Measurements from ENCODE around the gene NDUFS1. TPM values are rescaled to one million over a fixed set of nuclear protein-coding genes. Genes with fewer than 3 reads are reported as not detected.

The NDUFS1 gene
- total and polyA plus RNA-seq, 10 of the 15 experiments (the other 5 are each of a cell fraction or from before 2014, with no cell fraction given) = 62.6 to 108 (median 90.4) TPM

DNA sequence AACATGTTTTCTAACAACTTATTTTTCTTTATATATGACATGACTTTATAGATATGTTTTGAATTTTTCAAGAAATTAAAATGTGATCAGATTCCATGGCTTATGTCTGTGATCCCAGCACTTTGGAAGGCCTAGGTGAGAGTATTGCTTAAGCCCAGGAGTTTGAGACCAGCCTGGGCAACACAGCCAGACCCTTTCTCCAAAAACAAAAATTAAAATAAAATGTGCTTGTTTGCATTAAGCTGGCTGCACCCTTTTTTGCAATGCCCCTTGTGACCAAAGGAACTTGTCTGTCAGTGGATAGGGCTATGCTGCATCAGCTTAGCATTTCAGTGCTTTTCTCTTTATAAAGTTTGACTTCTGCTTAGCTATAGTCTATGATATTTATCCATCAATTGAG, 71.0 kb downstream of the NDUFS1 start (continued):
- TF ChIP-seq, protein P1, sequence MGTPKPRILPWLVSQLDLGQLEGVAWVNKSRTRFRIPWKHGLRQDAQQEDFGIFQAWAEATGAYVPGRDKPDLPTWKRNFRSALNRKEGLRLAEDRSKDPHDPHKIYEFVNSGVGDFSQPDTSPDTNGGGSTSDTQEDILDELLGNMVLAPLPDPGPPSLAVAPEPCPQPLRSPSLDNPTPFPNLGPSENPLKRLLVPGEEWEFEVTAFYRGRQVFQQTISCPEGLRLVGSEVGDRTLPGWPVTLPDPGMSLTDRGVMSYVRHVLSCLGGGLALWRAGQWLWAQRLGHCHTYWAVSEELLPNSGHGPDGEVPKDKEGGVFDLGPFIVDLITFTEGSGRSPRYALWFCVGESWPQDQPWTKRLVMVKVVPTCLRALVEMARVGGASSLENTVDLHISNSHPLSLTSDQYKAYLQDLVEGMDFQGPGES (IDR thresholded peaks at IDR 0.05) = no peak

DNA sequence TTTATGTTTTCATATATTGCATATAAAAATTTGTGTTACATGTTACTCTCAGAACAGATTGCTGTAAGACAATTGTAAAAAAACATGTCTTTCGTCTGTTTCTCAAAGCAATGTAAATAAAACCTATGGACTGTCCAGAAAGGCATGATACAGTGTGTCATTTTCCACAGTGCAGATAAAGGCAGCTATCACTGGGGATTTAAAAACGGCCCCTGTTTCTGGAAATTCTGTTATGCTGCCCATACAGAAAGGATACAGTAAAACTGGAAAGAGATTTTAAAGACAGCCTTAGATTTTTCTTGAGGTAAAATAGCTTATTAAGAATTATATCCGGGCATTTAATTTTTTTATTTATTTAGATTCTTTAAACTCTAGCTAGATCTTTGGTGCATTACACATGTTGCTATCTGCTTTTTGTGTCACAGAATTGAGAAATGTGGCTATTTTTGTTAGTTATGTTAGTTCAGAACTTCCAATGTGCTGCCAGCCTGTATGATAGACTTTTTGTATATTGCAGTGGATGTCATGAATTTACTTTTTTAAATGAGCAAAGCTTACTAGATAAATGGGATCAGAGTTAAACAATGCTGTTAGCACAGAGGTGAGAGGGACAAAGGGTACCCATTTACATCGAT, 72.4 kb downstream of the NDUFS1 start:
- BruUV-seq (replicated peaks) = no TSS peak
- SMC1A ChIA-PET (ENCODE audit: uncharacterized antibody, unreplicated experiment) = interaction anchor here (0.9 to 3.7 kb wide), 7 partner anchors 10 to 112 kb away, joined by 3 to 20 read pairs (median 4); no protein-coding TSS in a partner anchor
- Histone ChIP-seq H3K4me2 (ENCODE audit: control insufficient read depth, insufficient read depth) (peak overlapping the region; percentile 78), H4K20me1 (ENCODE audit: control insufficient read depth, insufficient read depth) (no peaks in the 10 kb centered on the region), H3K36me3 (ENCODE audit: control insufficient read depth in 2 of 2, insufficient read depth in 2 of 2, low read length in 1 of 2) (no peaks in the 10 kb centered on the region), H3K9ac (ENCODE audit: control insufficient read depth, insufficient read depth, low read length) (peak overlapping the region; percentile 98), H3K27me3 (replicated peaks in 1 of 2; ENCODE audit: control insufficient read depth in 2 of 2, insufficient read depth in 2 of 2, low read length in 1 of 2) (no peaks in the 10 kb centered on the region), H3K4me3 (peak overlapping the region; percentile 84), H3K4me1 (ENCODE audit: control insufficient read depth, insufficient read depth, low read length) (peaks cover 7% of the 10 kb centered on the region), H3K27ac (ENCODE audit: control insufficient read depth, insufficient read depth) (peak overlapping the region; percentile 97), H2AFZ (ENCODE audit: control insufficient read depth, low read depth, low read length) (peak overlapping the region; percentile 30), H3K79me2 (ENCODE audit: control insufficient read depth, insufficient read depth, low read length) (peaks cover 59% of the 10 kb centered on the region), H3K9me3 (replicated peaks; ENCODE audit: control insufficient read depth, insufficient read depth, low read length) (no peaks in the 10 kb centered on the region)
- intact Hi-C loops (cut with micrococcal nuclease; ENCODE audit: unreplicated experiment) (loop anchor here (1.0 kb wide), 1 partner anchor 72 kb away; the partner anchor contains the start of genes EEF1B2 and NDUFS1), in situ Hi-C loops (cut with MboI) (no loop called here)
- RAD21 ChIA-PET (ENCODE audit: unreplicated experiment) = interaction anchor here (0.5 to 1.6 kb wide), 4 partner anchors 9 to 1251 kb away, joined by 3 to 5 read pairs (median 4); no protein-coding TSS in a partner anchor
- DNase-seq (ENCODE audit: low read depth, low spot score) (no peak), ATAC-seq (peak; percentile 6; the same call in 1 of the 3 replicates), FAIRE-seq (peak; percentile 7)
- POLR2A ChIA-PET = interaction anchor here (0.9 to 2.9 kb wide), 3 partner anchors 10 to 380 kb away, joined by 3 to 14 read pairs (median 4); partner anchors contain the start of genes EEF1B2 and NDUFS1
- WGBS (ENCODE audit: insufficient coverage, insufficient replicate concordance, low lambda C conversion rate, missing lambda C conversion rate) = 13% methylated on average over 4 of the region's 4 CpGs
- CTCF ChIA-PET = interaction anchor here (1.0 to 1.2 kb wide), 4 partner anchors 9 to 81 kb away, joined by 3 to 6 read pairs (median 4); no protein-coding TSS in a partner anchor
- TF ChIP-seq, protein P2, sequence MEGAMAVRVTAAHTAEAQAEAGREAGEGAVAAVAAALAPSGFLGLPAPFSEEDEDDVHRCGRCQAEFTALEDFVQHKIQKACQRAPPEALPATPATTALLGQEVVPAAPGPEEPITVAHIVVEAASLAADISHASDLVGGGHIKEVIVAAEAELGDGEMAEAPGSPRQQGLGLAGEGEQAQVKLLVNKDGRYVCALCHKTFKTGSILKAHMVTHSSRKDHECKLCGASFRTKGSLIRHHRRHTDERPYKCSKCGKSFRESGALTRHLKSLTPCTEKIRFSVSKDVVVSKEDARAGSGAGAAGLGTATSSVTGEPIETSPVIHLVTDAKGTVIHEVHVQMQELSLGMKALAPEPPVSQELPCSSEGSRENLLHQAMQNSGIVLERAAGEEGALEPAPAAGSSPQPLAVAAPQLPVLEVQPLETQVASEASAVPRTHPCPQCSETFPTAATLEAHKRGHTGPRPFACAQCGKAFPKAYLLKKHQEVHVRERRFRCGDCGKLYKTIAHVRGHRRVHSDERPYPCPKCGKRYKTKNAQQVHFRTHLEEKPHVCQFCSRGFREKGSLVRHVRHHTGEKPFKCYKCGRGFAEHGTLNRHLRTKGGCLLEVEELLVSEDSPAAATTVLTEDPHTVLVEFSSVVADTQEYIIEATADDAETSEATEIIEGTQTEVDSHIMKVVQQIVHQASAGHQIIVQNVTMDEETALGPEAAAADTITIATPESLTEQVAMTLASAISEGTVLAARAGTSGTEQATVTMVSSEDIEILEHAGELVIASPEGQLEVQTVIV (IDR thresholded peaks at IDR 0.05; ENCODE audit: borderline replicate concordance, partially characterized antibody) = no peak
- TF ChIP-seq FOXK2 (IDR thresholded peaks at IDR 0.05) = no peak
- TF ChIP-seq, protein P3, sequence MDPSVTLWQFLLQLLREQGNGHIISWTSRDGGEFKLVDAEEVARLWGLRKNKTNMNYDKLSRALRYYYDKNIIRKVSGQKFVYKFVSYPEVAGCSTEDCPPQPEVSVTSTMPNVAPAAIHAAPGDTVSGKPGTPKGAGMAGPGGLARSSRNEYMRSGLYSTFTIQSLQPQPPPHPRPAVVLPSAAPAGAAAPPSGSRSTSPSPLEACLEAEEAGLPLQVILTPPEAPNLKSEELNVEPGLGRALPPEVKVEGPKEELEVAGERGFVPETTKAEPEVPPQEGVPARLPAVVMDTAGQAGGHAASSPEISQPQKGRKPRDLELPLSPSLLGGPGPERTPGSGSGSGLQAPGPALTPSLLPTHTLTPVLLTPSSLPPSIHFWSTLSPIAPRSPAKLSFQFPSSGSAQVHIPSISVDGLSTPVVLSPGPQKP (IDR thresholded peaks at IDR 0.05; ENCODE audit: low read depth, low read length) = no peak
- no peak for TF ChIP-seq IKZF1 (conservative IDR thresholded peaks at IDR 0.05)
- TF ChIP-seq PAX8 (IDR thresholded peaks at IDR 0.05) = no peak
- TF ChIP-seq, protein P4, sequence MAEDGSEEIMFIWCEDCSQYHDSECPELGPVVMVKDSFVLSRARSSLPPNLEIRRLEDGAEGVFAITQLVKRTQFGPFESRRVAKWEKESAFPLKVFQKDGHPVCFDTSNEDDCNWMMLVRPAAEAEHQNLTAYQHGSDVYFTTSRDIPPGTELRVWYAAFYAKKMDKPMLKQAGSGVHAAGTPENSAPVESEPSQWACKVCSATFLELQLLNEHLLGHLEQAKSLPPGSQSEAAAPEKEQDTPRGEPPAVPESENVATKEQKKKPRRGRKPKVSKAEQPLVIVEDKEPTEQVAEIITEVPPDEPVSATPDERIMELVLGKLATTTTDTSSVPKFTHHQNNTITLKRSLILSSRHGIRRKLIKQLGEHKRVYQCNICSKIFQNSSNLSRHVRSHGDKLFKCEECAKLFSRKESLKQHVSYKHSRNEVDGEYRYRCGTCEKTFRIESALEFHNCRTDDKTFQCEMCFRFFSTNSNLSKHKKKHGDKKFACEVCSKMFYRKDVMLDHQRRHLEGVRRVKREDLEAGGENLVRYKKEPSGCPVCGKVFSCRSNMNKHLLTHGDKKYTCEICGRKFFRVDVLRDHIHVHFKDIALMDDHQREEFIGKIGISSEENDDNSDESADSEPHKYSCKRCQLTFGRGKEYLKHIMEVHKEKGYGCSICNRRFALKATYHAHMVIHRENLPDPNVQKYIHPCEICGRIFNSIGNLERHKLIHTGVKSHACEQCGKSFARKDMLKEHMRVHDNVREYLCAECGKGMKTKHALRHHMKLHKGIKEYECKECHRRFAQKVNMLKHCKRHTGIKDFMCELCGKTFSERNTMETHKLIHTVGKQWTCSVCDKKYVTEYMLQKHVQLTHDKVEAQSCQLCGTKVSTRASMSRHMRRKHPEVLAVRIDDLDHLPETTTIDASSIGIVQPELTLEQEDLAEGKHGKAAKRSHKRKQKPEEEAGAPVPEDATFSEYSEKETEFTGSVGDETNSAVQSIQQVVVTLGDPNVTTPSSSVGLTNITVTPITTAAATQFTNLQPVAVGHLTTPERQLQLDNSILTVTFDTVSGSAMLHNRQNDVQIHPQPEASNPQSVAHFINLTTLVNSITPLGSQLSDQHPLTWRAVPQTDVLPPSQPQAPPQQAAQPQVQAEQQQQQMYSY (CRISPR knock-in tag; IDR thresholded peaks at IDR 0.05) = no peak

All from GM12878 (cell line).